ENCODE measurements around the gene CACNA1G.

GRCh38 chr17:50529849-50530248, 30.7 kb upstream of the CACNA1G start:
- TF ChIP-seq POLR2AphosphoS5 (IDR thresholded peaks at IDR 0.05) = no peak
- TF ChIP-seq, protein P1, sequence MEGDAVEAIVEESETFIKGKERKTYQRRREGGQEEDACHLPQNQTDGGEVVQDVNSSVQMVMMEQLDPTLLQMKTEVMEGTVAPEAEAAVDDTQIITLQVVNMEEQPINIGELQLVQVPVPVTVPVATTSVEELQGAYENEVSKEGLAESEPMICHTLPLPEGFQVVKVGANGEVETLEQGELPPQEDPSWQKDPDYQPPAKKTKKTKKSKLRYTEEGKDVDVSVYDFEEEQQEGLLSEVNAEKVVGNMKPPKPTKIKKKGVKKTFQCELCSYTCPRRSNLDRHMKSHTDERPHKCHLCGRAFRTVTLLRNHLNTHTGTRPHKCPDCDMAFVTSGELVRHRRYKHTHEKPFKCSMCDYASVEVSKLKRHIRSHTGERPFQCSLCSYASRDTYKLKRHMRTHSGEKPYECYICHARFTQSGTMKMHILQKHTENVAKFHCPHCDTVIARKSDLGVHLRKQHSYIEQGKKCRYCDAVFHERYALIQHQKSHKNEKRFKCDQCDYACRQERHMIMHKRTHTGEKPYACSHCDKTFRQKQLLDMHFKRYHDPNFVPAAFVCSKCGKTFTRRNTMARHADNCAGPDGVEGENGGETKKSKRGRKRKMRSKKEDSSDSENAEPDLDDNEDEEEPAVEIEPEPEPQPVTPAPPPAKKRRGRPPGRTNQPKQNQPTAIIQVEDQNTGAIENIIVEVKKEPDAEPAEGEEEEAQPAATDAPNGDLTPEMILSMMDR (IDR thresholded peaks at IDR 0.05) = no peak

Data from breast epithelium (tissue), 3 donors.